Thyroid gland (tissue), 4 donors: ENCODE measurements around the gene SPPL2C. TPM values are rescaled to one million over a fixed set of nuclear protein-coding genes. Genes with fewer than 3 reads are reported as not detected.

Experiments used
- DNase-seq, 2 donors: peaks; one replicate each; pipeline ENCODE4 v3.0.0-alpha.2; 2019
- H3K27ac ChIP-seq, 3 donors: fragments of 200-600 bp; sonication (generic); 1 replicate in 2 of 3; 2 replicates in 1 of 3; pipeline ENCODE4 v1.5.1; 2016 to 2019; ENCODE audit warnings: mild to moderate bottlenecking in 1 of 3, moderate library complexity in 1 of 3
- H3K27me3 ChIP-seq: fragments of 200-600 bp; sonication (generic); one replicate; pipeline ENCODE4 v1.5.1; 2019
- H3K36me3 ChIP-seq, 2 donors: fragments of 200-600 bp; sonication (generic); one replicate each; pipeline ENCODE4 v1.5.1; 2016 to 2019
- H3K4me1 ChIP-seq, 2 donors: fragments of 200-600 bp; sonication (generic); one replicate each; pipeline ENCODE4 v1.5.1; 2017 to 2019
- H3K4me3 ChIP-seq, 3 donors: fragments of 200-600 bp; sonication (generic); replicated peaks in 1 of 3; 1 replicate in 2 of 3; 2 replicates in 1 of 3; pipeline ENCODE4 v1.5.1; 2016; ENCODE audit warnings: mild to moderate bottlenecking in 1 of 3
- H3K9me3 ChIP-seq: fragments of 200-600 bp; sonication (generic); one replicate; pipeline ENCODE4 v1.5.1; 2017
- CTCF ChIP-seq, 6 experiments: fragments of 200-600 bp in 3 of 6; fragments of 450-650 bp in 3 of 6; sonication (generic) in 3 of 6; IDR thresholded peaks; one replicate each; pipeline ENCODE4 v1.5.1; 2016 to 2019; ENCODE audit warnings: antibody characterized with exemption in 6 of 6, mild to moderate bottlenecking in 2 of 6, inconsistent platforms in 1 of 6, moderate library complexity in 1 of 6
- POLR2A ChIP-seq, 2 donors: fragments of 450-650 bp; IDR thresholded peaks; one replicate each; pipeline ENCODE4 v1.6.1; 2017; ENCODE audit warnings: antibody characterized with exemption in 2 of 2, mild to moderate bottlenecking in 2 of 2, moderate library complexity in 1 of 2
- WGBS, 2 donors: methylation state at CpG; one replicate each; pipeline ENCODE4 v1.1.5; 2017; 5-methylcytosine and 5-hydroxymethylcytosine counted together
- intact Hi-C: fragments of 100-400 bp; cut with DNase I; formaldehyde crosslinking; loops from one replicate; pipeline ENCODE4 v1.15.1; 2023
- total RNA-seq, 4 donors: library from RNA; depleted of rRNA; stranded (reverse); fragments of >200 nt; gene quantifications; one replicate each; pipeline ENCODE4 v1.2.3, GENCODE V29; 2016

Gene SPPL2C
- total RNA-seq, 4 donors from 2014 or later, result 0.13 TPM; not detected in 3

GRCh38 chr17:45850468-45850867 lies 5.8 kb downstream of the SPPL2C start:
- intact Hi-C loops, result no loop called here
- Histone ChIP-seq H3K9me3 (no peaks in the 10 kb centered on the region), H3K4me1 (no peaks in the 10 kb centered on the region), H3K27ac (no peak overlapping the region), H3K4me3 (no peak overlapping the region), H3K27me3 (no peaks in the 10 kb centered on the region), H3K36me3 (no peaks in the 10 kb centered on the region)
- DNase-seq, result no peak
- TF ChIP-seq POLR2A (IDR thresholded peaks at IDR 0.05) (no peak), CTCF (IDR thresholded peaks at IDR 0.05) (no peak)
- WGBS, 2 donors, result 85 to 92% methylated on average over 4 to 5 of the region's 5 CpGs

- Histone ChIP-seq H3K4me3 (no peak overlapping the region), H3K27ac (no peak overlapping the region), H3K4me1 (no peaks in the 10 kb centered on the region), H3K9me3 (no peaks in the 10 kb centered on the region), H3K36me3 (no peaks in the 10 kb centered on the region), H3K27me3 (no peaks in the 10 kb centered on the region)
- intact Hi-C loops, result no loop called here
- TF ChIP-seq POLR2A (IDR thresholded peaks at IDR 0.05), result no peak
- no peak for TF ChIP-seq CTCF (IDR thresholded peaks at IDR 0.05)
- 82 to 98% methylated on average over 6 of the region's 6 CpGs for WGBS, 2 donors
- no peak for DNase-seq
These were observed 6.3 kb downstream of the SPPL2C start for GRCh38 chr17:45851022-45851421.

GRCh38 chr17:45851464-45851863 lies 6.8 kb downstream of the SPPL2C start:
- no peak for TF ChIP-seq CTCF (IDR thresholded peaks at IDR 0.05)
- no peak for TF ChIP-seq POLR2A (IDR thresholded peaks at IDR 0.05)
- H3K36me3 ChIP-seq, result no peaks in the 10 kb centered on the region
- no peak overlapping the region for H3K27ac ChIP-seq
- WGBS, 2 donors, result 38 to 47% methylated on average over 2 to 4 of the region's 8 CpGs
- DNase-seq, result no peak
- H3K4me1 ChIP-seq, result no peaks in the 10 kb centered on the region
- intact Hi-C loops, result no loop called here
- no peaks in the 10 kb centered on the region for H3K9me3 ChIP-seq
- H3K4me3 ChIP-seq, result no peak overlapping the region
- H3K27me3 ChIP-seq, result no peaks in the 10 kb centered on the region

GRCh38 chr17:45851873-45852272 lies 7.2 kb downstream of the SPPL2C start:
- DNase-seq, result no peak
- H3K4me1 ChIP-seq, result no peaks in the 10 kb centered on the region
- no peaks in the 10 kb centered on the region for H3K27me3 ChIP-seq
- TF ChIP-seq CTCF (IDR thresholded peaks at IDR 0.05), result no peak
- no peak for TF ChIP-seq POLR2A (IDR thresholded peaks at IDR 0.05)
- no peak overlapping the region for H3K27ac ChIP-seq
- no peak overlapping the region for H3K4me3 ChIP-seq
- WGBS, 2 donors, result 86 to 100% methylated on average over 1 of the region's 1 CpG
- intact Hi-C loops, result no loop called here
- H3K36me3 ChIP-seq, result no peaks in the 10 kb centered on the region
- H3K9me3 ChIP-seq, result no peaks in the 10 kb centered on the region

GRCh38 chr17:45852535-45853297 lies 8.0 kb downstream of the SPPL2C start:
- intact Hi-C loops, result no loop called here
- TF ChIP-seq CTCF (IDR thresholded peaks at IDR 0.05) (peak; percentile 65 to 93 (median 75)), POLR2A (IDR thresholded peaks at IDR 0.05) (no peak)
- no peaks in the 10 kb centered on the region for H3K27me3 ChIP-seq
- no peaks in the 10 kb centered on the region for H3K36me3 ChIP-seq
- H3K4me3 ChIP-seq, result no peak overlapping the region
- H3K4me1 ChIP-seq, result no peaks in the 10 kb centered on the region
- peak; percentile 60 to 66 for DNase-seq
- H3K27ac ChIP-seq, result no peak overlapping the region
- H3K9me3 ChIP-seq, result no peaks in the 10 kb centered on the region
- 22 to 24% methylated on average over 12 of the region's 12 CpGs for WGBS, 2 donors
